ENCODE results near the gene DIRAS1.

GRCh38 chr19:2728783-2729387 lies 7.7 kb upstream of the DIRAS1 start:
- TF ChIP-seq FOXA1 (IDR thresholded peaks at IDR 0.05) (no peak), SUZ12 (IDR thresholded peaks at IDR 0.05) (no peak), TARDBP (IDR thresholded peaks at IDR 0.05) (no peak), ZNF384 (IDR thresholded peaks at IDR 0.05) (no peak), BHLHE40 (IDR thresholded peaks at IDR 0.05; ENCODE audit: borderline replicate concordance) (no peak), FOXK2 (IDR thresholded peaks at IDR 0.05) (no peak), SP1 (IDR thresholded peaks at IDR 0.05) (no peak), CTBP1 (IDR thresholded peaks at IDR 0.05; ENCODE audit: borderline replicate concordance) (no peak), FOXM1 (IDR thresholded peaks at IDR 0.05; ENCODE audit: borderline replicate concordance) (no peak), PKNOX1 (IDR thresholded peaks at IDR 0.05) (no peak), ELF4 (IDR thresholded peaks at IDR 0.05) (no peak), ARNT (IDR thresholded peaks at IDR 0.05) (no peak)
